NCI-H82 (cell line): ENCODE measurements around the gene THRA.
A peak's percentile ranks its signal among the peaks of the same experiment; 100 is the strongest.

Source experiments
- DNase-seq: peaks from one replicate; lab custom pipeline; 2025; lab: John Stamatoyannopoulos, UW

The THRA gene

GRCh38 chr17:40084477-40084876, 21.7 kb downstream of the THRA start:
- no peak for DNase-seq

DNA sequence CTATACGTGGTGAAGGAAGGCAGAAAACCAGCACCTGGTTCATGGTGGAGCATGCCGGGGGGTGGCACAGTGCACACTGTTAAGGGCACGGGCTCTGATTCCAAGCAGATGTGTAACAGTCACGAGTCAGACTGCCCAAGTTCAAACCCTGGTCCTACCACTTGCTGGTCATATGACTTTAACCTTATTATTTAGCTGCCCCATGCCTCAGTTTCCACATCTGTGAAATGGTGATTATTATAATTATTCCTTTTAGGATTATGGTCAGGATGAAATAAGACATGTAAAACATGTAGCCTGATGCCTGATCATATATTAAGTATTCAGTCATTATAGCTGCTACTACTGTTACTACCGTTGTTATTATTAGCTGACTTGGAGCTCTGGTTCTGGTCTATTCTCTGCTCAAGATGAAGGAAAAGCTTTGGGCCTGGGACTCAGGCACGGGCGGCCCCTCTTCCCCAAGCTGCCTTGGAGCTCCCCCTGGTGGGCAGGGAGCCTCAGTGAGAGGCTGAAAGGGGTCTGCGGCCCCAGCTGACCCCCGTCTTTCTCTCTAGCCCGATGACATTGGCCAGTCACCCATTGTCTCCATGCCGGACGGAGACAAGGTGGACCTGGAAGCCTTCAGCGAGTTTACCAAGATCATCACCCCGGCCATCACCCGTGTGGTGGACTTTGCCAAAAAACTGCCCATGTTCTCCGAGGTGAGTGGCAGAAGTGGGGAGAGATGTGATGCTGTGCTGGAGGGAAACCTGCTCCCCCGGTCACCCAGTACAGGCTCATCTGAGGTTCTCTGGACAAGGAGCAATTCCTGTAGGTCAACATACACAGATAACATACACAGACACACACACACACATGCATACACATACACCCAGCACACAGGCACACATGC, 23.6 kb downstream of the THRA start:
- peak; percentile 84 for DNase-seq

GRCh38 chr17:40087049-40087794, 24.5 kb downstream of the THRA start:
- DNase-seq, result no peak

DNA sequence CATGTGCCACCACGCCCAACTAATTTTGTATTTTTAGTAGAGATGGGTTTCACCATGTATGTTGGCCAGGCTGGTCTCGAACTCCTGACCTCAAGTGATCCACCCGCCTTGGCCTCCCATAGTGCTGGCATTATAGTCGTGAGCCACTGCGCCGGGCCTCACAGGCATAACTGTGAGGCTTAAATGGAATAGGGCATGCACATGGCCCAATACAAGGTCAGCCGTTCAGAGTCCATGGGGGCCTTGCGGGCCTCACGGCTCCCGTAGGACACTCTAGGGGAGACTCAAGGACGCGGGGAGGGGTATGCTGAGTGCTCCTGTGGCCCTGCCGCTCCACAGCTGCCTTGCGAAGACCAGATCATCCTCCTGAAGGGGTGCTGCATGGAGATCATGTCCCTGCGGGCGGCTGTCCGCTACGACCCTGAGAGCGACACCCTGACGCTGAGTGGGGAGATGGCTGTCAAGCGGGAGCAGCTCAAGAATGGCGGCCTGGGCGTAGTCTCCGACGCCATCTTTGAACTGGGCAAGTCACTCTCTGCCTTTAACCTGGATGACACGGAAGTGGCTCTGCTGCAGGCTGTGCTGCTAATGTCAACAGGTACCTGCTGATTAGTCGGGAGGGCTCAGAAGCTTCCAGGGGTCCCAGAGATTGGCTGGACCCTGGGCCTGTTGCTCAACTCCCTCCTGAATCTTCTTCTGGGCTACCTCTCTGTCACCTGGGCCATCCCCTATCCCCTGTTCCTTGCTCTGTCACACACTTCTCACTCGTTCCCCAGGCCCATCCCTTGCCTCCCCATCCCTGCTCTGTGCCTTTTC, 25.3 kb downstream of the THRA start:
- no peak for DNase-seq

GRCh38 chr17:40089077-40089895, 26.5 kb downstream of the THRA start:
- DNase-seq, result no peak

GRCh38 chr17:40090237-40091119, 27.7 kb downstream of the THRA start:
- DNase-seq, result peak; percentile 34

DNA sequence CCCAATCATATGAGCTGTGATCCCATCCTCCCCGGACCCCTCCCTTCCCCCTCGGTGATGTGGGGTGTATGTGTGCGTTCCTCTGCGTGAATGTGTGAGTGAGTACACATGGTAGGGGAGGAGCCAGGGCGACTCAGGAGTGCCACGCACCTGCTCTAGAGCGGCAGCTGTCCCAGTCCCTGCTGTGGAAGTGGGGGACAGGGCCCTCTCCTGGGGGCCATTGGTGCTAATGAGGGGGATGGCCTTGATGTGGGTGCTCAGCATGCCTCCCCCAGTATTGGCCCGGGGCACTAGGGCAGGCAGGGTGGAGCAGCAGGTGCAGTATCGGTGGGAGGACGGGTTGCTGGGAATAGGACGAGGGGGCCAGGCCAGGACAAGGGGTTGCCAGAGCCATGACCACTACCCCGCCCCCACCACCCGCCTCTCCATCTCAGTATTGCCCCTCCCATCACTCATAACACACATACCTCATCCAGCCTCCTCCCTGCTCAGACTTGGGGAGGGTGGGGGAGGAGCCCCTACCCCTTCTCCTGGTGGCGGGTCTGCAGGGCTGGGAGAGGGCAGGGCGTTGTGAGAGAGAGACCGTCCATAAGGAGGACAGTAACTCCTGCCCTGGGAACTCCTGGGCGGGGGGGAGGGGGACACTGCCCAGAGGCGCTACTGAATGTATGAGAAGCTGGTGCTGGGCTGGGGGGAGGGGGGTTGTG, 29.1 kb downstream of the THRA start:
- peak; percentile 73 for DNase-seq

DNA sequence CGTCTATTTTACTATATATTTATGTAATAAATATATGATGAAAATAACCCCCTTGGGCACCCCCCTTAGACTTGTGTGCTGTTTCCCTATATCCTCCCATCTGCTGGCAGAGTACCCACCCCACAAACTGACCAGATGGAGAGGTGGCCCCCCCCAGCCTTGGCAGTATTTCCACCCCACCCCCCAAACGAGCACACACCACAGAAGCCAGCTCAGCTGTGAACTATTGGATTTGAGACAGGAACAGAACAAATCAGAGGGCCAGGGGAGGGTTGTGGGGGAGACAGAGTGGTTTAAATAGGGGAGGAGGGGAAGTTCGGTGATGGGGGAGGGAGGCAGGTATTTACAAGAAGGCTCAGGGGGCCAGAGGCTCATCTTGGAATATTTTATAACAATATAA, 29.8 kb downstream of the THRA start:
- peak; percentile 93 for DNase-seq

- no peak for DNase-seq
These were observed 30.3 kb downstream of the THRA start for GRCh38 chr17:40093005-40093579.

GRCh38 chr17:40093580-40094201, 30.9 kb downstream of the THRA start:
- DNase-seq, result no peak

DNA sequence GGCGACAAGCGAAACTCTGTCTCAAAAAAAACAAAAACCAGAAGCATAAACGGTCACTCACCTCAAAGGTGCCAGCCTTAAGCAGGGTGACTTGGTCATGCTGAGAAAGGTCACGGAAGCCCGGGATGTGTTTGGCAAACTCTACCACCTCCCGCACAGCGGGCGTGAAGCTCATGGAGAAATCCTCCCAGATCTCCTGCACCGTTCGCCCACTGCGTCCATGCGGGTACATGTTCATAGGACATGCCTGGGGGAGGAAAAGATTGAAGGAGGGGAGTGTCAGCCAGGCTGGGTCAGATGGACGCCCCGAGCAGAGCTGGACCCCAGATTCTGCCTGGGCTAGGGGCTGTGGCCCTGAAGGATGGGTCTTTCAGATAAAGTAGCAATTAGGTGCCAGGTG, 32.1 kb downstream of the THRA start:
- no peak for DNase-seq

DNA sequence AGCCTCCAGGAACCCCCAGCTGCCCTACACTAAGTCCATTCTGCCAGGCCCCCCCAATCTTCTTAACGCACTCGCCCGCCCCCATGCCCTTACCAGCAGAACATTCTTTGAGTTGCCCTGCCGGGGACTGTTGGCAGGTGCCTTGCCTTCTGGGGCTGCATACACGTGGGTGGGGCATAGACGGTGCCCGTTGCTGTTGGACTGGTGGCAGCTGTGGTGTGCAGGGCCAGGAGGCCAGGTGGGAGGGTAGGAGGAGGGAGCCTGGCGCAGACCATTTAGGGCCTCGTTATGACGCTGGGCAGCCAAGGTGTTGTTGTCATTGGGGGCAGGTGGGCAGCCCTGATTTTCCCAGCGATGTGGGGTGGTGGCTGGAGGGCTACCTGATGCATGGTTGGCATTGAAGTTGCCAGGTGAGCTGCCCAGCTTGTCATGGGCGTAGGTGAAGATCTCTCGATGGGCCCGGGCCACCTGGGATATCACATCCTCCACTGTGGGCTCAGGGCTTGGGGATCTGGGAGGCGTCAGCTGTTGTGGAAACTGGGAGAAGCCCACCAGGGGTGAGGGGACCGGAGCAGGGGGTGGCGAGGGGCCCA, 32.7 kb downstream of the THRA start:
- no peak for DNase-seq

DNA sequence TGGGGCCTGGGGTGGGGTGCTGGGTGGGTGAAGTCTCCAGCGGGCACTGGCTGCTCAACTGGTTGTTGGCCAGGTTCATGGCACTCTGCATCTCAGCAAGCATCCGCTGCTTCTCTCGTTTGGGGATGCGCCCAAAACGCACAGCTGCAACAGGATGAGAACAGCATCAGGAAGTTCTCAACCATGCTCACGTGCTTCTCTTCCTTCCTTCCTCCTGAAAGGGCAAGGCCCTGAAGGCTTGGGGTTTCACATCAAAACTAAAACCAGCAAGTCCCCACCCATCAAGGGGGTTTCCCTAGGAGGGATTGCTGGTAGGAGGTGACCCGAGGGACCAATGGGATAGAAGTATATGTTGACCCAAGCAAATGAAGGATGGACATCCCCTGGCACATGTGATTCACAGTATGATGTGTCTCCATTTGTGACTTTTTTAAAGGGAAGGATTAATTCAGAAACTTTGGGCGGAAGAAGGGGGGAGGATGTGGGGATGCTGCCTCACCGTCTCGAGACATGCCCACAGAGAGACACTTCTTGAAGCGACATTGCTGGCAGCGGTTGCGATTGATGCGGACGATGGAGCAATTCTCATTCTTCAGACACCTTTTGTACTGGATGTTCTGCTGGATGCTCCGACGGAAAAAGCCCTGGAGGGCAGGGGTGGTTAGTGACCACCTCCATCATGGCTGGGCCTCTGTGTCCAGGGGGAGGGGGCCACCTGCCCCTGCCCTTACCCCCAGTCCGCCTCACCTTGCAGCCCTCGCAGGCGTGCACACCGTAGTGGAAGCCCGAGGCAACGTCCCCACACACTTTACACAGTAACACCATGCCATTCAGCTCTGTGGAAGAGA, 33.4 kb downstream of the THRA start:
- no peak for DNase-seq

DNA sequence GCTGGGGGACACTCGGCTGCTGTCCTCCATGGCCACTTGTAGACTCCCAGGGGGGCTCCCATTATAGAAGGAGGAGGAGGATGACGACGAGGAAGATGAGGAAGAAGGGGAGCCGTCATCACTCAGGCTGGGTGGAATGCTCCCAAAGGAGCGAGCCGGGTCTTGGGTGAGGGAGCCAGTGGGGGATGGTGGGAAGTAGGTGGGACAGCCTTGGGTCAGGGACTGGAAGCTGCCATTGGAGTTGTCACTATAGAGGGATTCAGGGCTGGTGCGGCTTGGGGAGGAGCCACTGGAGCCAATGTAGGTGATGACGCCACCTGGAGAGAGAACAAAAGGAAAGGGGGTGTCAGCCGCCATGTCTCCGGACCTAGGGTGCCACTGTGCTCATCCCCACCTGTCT, 34.3 kb downstream of the THRA start:
- no peak for DNase-seq

GRCh38 chr17:40097931-40098845, 35.4 kb downstream of the THRA start:
- DNase-seq, result no peak

- DNase-seq, result peak; percentile 99
These were observed 36.3 kb downstream of the THRA start for GRCh38 chr17:40098846-40099618.
